Neural cell (in vitro differentiated cells): ENCODE results near the gene USP12. TPM values are rescaled to one million over a fixed set of nuclear protein-coding genes. Genes with fewer than 3 reads are reported as not detected.
A peak's percentile ranks its signal among the peaks of the same experiment; 100 is the strongest.

Experiments
- H2AFZ ChIP-seq: fragments of 200-600, 300-800 bp; sonication (generic), shearing (Covaris generic); 2 replicates; pipeline ENCODE4 v1.6.0; 2014; ENCODE audit warnings: low read depth, mild to moderate bottlenecking, antibody characterized with exemption, low read length, moderate library complexity
- H3F3A ChIP-seq: fragments of 200-600 bp; shearing (Covaris generic); 2 replicates; pipeline ENCODE4 v1.6.1; 2016; ENCODE audit warnings: mild to moderate bottlenecking, moderate library complexity, mixed read lengths, antibody characterized with exemption, low read length; ENCODE audit not compliant: insufficient read depth, poor library complexity, severe bottlenecking
- H3K27ac ChIP-seq: fragments of 200-600, 300-800 bp; sonication (generic), shearing (Covaris generic); 2 replicates; pipeline ENCODE4 v1.5.1; 2014; ENCODE audit warnings: mild to moderate bottlenecking, low read length, moderate library complexity
- H3K27me3 ChIP-seq: fragments of 300-800, 200-600 bp; sonication (generic), shearing (Covaris generic); 2 replicates; pipeline ENCODE4 v1.6.0; 2014; ENCODE audit warnings: mild to moderate bottlenecking, low read depth, low read length, moderate library complexity; ENCODE audit not compliant: insufficient read depth
- H3K36me3 ChIP-seq: fragments of 300-800, 200-600 bp; sonication (generic), shearing (Covaris generic); 2 replicates; pipeline ENCODE4 v1.5.1; 2014; ENCODE audit warnings: mild to moderate bottlenecking, antibody characterized with exemption, low read length, moderate library complexity; ENCODE audit not compliant: insufficient read depth
- H3K4me2 ChIP-seq: fragments of 300-800, 200-600 bp; sonication (generic), shearing (Covaris generic); 2 replicates; pipeline ENCODE4 v1.6.0; 2014; ENCODE audit warnings: mild to moderate bottlenecking, low read length
- H3K4me3 ChIP-seq: fragments of 300-800, 200-600 bp; sonication (generic), shearing (Covaris generic); 2 replicates; pipeline ENCODE4 v1.5.1; 2014; ENCODE audit warnings: mild to moderate bottlenecking, low read length, moderate library complexity
- H3K79me2 ChIP-seq: fragments of 200-600 bp; shearing (Covaris generic); replicated peaks from 2 replicates; pipeline ENCODE4 v1.6.0; 2014; ENCODE audit warnings: mild to moderate bottlenecking, low read length, moderate library complexity; ENCODE audit not compliant: insufficient read depth
- H3K9ac ChIP-seq: fragments of 300-800, 200-600 bp; sonication (generic), shearing (Covaris generic); 2 replicates; pipeline ENCODE4 v1.6.1; 2016; ENCODE audit warnings: mild to moderate bottlenecking, low read length, mixed read lengths
- H3K9me2 ChIP-seq: fragments of 200-600 bp; shearing (Covaris generic); 2 replicates; pipeline ENCODE4 v1.6.1; 2016; ENCODE audit warnings: mild to moderate bottlenecking, low read length, mixed read lengths; ENCODE audit not compliant: insufficient read depth
- H3K9me3 ChIP-seq: fragments of 200-600, 300-800 bp; sonication (generic), shearing (Covaris generic); 2 replicates; pipeline ENCODE4 v1.6.1; 2016; ENCODE audit warnings: mild to moderate bottlenecking, mixed run types, low read length, moderate library complexity, mixed read lengths
- H4K20me1 ChIP-seq: fragments of 200-600 bp; shearing (Covaris generic); 2 replicates; pipeline ENCODE4 v1.6.1; 2016; ENCODE audit warnings: mild to moderate bottlenecking, mixed run types; ENCODE audit not compliant: insufficient read depth
- EP300 ChIP-seq: fragments of 450-650 bp; conservative IDR thresholded peaks from 2 replicates; pipeline ENCODE4 v1.6.1; 2014; ENCODE audit warnings: antibody characterized with exemption, mild to moderate bottlenecking, moderate library complexity; ENCODE audit not compliant: poor library complexity, severe bottlenecking
- EZH2 ChIP-seq: fragments of 200-600, 300-800 bp; shearing (Covaris generic), sonication (generic); IDR thresholded peaks from 2 replicates; pipeline ENCODE4 v1.6.1; 2014; ENCODE audit warnings: antibody characterized with exemption, low read length, borderline replicate concordance, mild to moderate bottlenecking; ENCODE audit not compliant: insufficient read depth, poor library complexity, severe bottlenecking
- MXI1 ChIP-seq: fragments of 450-650 bp; conservative IDR thresholded peaks from 2 replicates; pipeline ENCODE4 v1.6.1; 2014; ENCODE audit warnings: antibody characterized with exemption, mild to moderate bottlenecking; ENCODE audit not compliant: poor library complexity, severe bottlenecking
- POLR2AphosphoS5 ChIP-seq: IDR thresholded peaks from 2 replicates; pipeline ENCODE4 v1.6.1; 2012
- RAD21 ChIP-seq: fragments of 450-650 bp; conservative IDR thresholded peaks from 2 replicates; pipeline ENCODE4 v1.6.1; 2014; ENCODE audit warnings: antibody characterized with exemption, mild to moderate bottlenecking, moderate library complexity
- SMC3 ChIP-seq: fragments of 450-650 bp; conservative IDR thresholded peaks from 2 replicates; pipeline ENCODE4 v1.6.1; 2014; ENCODE audit warnings: antibody characterized with exemption, mild to moderate bottlenecking, moderate library complexity; ENCODE audit not compliant: poor library complexity
- TAF1 ChIP-seq: IDR thresholded peaks from 2 replicates; pipeline ENCODE4 v1.6.1; 2012; ENCODE audit warnings: low read depth
- polyA plus RNA-seq: library from polyadenylated mRNA; depleted of rRNA; stranded (reverse); fragments of >200 nt; gene quantifications from 2 replicates; pipeline ENCODE4 v1.2.3, GENCODE V29; 2014
- TF ChIP-seq, protein P1 (sequence below): IDR thresholded peaks from 2 replicates; pipeline ENCODE4 v1.6.1; 2012; ENCODE audit warnings: borderline replicate concordance
- TF ChIP-seq, protein P2 (sequence below): fragments of 450-650 bp; IDR thresholded peaks from 2 replicates; pipeline ENCODE4 v1.5.1; 2014; ENCODE audit warnings: antibody characterized with exemption, mild to moderate bottlenecking, moderate library complexity; ENCODE audit not compliant: poor library complexity, severe bottlenecking

The USP12 gene
- polyA plus RNA-seq, 1 donor from 2014 or later: 26.2 TPM

DNA sequence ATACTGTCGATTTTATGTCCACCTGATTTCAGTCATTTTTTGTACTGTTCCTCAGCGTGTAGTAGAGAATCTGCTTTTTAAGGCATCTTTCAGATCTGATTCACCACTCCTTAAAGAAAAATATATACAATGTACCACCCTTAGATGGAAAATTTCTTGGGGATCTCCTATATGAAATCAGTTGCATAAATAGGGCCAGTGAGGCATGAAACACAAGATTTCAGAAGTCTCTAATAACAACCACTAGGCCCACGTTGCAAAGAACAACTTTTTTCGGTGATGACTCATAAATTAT is 1.4 kb downstream of the USP12 start:
- peak overlapping the region; percentile 81 for H3K4me2 ChIP-seq
- H3K27ac ChIP-seq: no peak overlapping the region
- H3K79me2 ChIP-seq: peaks cover 49% of the 10 kb centered on the region
- H3K27me3 ChIP-seq: no peaks in the 10 kb centered on the region
- no peaks in the 10 kb centered on the region for H3K9me3 ChIP-seq
- H3F3A ChIP-seq: no peaks in the 10 kb centered on the region
- H3K9me2 ChIP-seq: no peaks in the 10 kb centered on the region
- TF ChIP-seq TAF1 (no peak), MXI1 (no peak), RAD21 (no peak), POLR2AphosphoS5 (no peak), EZH2 (no peak), SMC3 (no peak), EP300 (no peak)
- TF ChIP-seq, protein P1, sequence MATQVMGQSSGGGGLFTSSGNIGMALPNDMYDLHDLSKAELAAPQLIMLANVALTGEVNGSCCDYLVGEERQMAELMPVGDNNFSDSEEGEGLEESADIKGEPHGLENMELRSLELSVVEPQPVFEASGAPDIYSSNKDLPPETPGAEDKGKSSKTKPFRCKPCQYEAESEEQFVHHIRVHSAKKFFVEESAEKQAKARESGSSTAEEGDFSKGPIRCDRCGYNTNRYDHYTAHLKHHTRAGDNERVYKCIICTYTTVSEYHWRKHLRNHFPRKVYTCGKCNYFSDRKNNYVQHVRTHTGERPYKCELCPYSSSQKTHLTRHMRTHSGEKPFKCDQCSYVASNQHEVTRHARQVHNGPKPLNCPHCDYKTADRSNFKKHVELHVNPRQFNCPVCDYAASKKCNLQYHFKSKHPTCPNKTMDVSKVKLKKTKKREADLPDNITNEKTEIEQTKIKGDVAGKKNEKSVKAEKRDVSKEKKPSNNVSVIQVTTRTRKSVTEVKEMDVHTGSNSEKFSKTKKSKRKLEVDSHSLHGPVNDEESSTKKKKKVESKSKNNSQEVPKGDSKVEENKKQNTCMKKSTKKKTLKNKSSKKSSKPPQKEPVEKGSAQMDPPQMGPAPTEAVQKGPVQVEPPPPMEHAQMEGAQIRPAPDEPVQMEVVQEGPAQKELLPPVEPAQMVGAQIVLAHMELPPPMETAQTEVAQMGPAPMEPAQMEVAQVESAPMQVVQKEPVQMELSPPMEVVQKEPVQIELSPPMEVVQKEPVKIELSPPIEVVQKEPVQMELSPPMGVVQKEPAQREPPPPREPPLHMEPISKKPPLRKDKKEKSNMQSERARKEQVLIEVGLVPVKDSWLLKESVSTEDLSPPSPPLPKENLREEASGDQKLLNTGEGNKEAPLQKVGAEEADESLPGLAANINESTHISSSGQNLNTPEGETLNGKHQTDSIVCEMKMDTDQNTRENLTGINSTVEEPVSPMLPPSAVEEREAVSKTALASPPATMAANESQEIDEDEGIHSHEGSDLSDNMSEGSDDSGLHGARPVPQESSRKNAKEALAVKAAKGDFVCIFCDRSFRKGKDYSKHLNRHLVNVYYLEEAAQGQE: no peak
- TF ChIP-seq, protein P2, sequence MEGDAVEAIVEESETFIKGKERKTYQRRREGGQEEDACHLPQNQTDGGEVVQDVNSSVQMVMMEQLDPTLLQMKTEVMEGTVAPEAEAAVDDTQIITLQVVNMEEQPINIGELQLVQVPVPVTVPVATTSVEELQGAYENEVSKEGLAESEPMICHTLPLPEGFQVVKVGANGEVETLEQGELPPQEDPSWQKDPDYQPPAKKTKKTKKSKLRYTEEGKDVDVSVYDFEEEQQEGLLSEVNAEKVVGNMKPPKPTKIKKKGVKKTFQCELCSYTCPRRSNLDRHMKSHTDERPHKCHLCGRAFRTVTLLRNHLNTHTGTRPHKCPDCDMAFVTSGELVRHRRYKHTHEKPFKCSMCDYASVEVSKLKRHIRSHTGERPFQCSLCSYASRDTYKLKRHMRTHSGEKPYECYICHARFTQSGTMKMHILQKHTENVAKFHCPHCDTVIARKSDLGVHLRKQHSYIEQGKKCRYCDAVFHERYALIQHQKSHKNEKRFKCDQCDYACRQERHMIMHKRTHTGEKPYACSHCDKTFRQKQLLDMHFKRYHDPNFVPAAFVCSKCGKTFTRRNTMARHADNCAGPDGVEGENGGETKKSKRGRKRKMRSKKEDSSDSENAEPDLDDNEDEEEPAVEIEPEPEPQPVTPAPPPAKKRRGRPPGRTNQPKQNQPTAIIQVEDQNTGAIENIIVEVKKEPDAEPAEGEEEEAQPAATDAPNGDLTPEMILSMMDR: no peak
- no peak overlapping the region for H2AFZ ChIP-seq
- no peaks in the 10 kb centered on the region for H3K36me3 ChIP-seq
- H3K4me3 ChIP-seq: peak overlapping the region; percentile 80
- H3K9ac ChIP-seq: peak overlapping the region; percentile 65
- peaks cover 7% of the 10 kb centered on the region for H4K20me1 ChIP-seq

DNA sequence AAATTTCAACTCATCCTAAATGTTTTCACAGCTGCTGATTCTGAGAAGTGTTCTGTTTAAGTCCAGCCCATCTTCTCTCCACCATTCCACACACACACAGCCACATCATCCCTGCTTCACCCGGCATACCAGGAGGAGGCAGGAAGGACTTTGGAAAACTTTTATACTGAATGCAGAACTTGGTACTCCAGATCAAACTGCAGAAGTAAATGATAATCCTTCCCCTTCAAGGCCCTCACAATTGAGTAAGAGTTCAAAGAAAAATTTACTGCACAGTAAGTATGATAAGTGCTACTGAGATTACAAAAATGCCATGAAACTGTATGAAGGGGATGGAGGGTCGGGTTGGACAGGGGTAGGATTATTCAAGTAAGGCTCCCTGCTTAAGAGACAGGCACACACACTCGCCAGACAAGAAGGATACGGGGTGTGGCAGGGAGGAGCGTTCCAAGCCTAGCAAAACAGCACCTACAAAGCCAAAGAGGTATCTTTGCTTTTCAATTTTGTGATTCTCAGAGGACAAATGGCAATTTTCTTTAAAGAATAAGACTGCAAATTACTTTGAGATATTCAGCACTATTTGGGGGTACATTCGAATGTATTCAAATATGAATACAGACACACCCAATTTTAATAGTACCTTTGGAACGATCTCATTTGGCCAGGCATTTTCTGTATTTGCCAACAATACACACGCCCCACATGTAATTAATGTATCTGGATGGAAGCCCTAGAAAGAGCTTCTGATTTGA is 2.5 kb downstream of the USP12 start:
- peak overlapping the region; percentile 81 for H3K4me2 ChIP-seq
- no peak overlapping the region for H3K9ac ChIP-seq
- no peaks in the 10 kb centered on the region for H3F3A ChIP-seq
- no peaks in the 10 kb centered on the region for H3K27me3 ChIP-seq
- peaks cover 7% of the 10 kb centered on the region for H4K20me1 ChIP-seq
- TF ChIP-seq, protein P1: no peak
- TF ChIP-seq EZH2 (no peak), SMC3 (no peak), EP300 (no peak), TAF1 (no peak), POLR2AphosphoS5 (no peak), RAD21 (no peak), MXI1 (no peak)
- TF ChIP-seq, protein P2: no peak
- H3K4me3 ChIP-seq: peak overlapping the region; percentile 80
- no peak overlapping the region for H3K27ac ChIP-seq
- no peaks in the 10 kb centered on the region for H3K9me3 ChIP-seq
- peaks cover 58% of the 10 kb centered on the region for H3K79me2 ChIP-seq
- no peaks in the 10 kb centered on the region for H3K36me3 ChIP-seq
- no peak overlapping the region for H2AFZ ChIP-seq
- H3K9me2 ChIP-seq: no peaks in the 10 kb centered on the region
